ENCODE results near the gene HPSE2.
"Not testable (repeated sequence)": the region's sequence is repeated elsewhere in the genome, so short reads cannot be mapped to it uniquely, and the experiment has no call there.

The HPSE2 gene

DNA sequence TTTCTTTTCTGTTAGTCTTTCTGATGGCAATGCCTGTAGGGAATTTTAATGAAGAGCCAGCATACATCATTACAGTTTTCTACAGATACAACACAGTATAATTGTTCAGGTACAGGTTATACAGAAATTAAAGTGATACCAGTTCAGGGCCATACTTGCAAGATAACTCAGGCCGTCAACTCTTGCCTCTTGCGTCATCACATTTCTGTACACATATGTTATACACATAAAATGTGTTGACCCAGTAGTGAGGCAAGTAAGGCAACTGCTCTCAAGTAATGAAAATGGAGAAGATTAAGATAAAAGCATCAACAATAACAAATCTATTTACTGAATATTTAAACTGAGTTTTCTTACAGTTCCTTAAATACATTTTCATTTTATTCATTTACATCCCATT, 317.8 kb downstream of the HPSE2 start:
- H3K27me3 ChIP-seq (replicated peaks; ENCODE audit: control insufficient read depth, insufficient read depth, low read length) = no peaks in the 10 kb centered on the region
- DNase-seq (ENCODE audit: extremely low read depth, insufficient read length) = no peak
- H3K36me3 ChIP-seq (ENCODE audit: control insufficient read depth, insufficient read depth, low read length) = no peaks in the 10 kb centered on the region
- H3K4me3 ChIP-seq (replicated peaks; ENCODE audit: low read depth, low read length) = no peak overlapping the region
- no peak for TF ChIP-seq CTCF (IDR thresholded peaks at IDR 0.05; ENCODE audit: insufficient read depth, low read length, poor library complexity, severe bottlenecking)

DNA sequence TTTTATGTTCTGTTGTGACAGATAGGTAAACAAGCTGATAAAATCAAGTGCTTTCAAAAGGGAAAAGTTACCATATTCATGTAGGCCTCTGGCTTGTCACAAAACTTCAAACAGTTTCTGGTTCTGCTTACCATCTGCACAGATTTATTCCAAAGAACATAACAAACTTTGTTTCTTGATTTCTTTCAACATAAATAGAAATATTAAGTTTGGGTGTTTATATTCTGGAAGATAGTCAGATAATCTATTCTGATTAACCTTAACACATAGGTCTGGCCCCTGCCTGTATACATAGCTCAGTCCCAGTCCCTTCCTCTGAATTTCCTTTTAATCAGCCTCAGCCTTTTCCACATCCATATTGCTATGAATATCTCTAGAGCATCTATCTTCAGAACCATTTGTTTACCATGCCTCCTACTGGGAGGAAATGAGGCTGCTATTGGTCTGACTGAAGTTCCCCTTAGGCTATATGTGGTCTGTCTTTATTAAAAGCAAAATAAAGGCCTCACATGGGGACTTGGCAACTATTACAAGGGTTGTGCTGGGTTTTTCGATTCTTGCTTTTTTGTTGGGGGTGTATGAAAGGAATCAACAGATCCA, 319.0 kb downstream of the HPSE2 start:
- TF ChIP-seq CTCF (IDR thresholded peaks at IDR 0.05; ENCODE audit: insufficient read depth, low read length, poor library complexity, severe bottlenecking) = no peak
- no peak for DNase-seq (ENCODE audit: extremely low read depth, insufficient read length)
- H3K27me3 ChIP-seq (replicated peaks; ENCODE audit: control insufficient read depth, insufficient read depth, low read length) = no peaks in the 10 kb centered on the region

DNA sequence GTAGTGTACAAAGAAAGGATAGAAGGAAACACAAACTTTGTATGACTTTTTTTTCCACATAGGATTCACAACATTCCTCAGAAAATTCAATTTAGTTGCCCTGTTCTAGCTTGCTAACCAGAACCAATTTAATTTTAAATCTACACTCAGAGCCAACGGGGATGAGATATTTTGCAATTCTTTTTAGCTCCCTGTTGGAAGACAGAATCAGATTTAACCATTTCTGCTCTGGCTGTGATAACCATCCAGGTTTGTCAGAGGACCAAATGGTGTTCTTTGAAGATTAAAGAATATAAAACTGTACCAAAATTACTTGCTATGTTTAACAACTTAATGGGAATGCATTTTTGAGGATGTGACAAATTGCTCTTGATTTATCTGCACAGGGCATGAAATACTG, 319.7 kb downstream of the HPSE2 start:
- DNase-seq (ENCODE audit: extremely low read depth, insufficient read length) = no peak
- Histone ChIP-seq H3K36me3 (ENCODE audit: control insufficient read depth, insufficient read depth, low read length) (no peaks in the 10 kb centered on the region), H3K27me3 (replicated peaks; ENCODE audit: control insufficient read depth, insufficient read depth, low read length) (no peaks in the 10 kb centered on the region), H3K4me3 (replicated peaks; ENCODE audit: low read depth, low read length) (no peak overlapping the region)
- TF ChIP-seq CTCF (IDR thresholded peaks at IDR 0.05; ENCODE audit: insufficient read depth, low read length, poor library complexity, severe bottlenecking) = no peak

More for the DNA sequence above, 319.0 kb downstream of the HPSE2 start:
- Histone ChIP-seq H3K4me3 (replicated peaks; ENCODE audit: low read depth, low read length) (no peak overlapping the region), H3K36me3 (ENCODE audit: control insufficient read depth, insufficient read depth, low read length) (no peaks in the 10 kb centered on the region)

DNA sequence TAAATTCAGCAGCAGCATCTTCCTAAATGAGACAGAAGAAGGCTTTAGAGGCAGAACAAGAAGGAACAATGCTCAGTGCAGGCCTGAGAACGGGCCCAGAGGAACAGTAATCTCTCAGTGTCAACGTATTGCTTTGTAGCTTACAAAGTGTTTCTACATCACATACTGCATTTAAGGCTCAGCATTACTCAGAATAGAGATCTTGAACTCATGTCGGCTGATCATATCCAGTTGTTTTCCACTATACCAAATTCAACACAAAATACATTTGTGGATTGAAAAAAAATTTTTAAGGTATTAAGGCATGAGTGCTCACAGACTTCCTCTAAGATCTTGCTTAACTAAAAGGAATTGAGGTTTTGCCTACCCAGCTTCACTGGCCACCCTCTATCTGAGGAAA, 325.1 kb downstream of the HPSE2 start:
- Histone ChIP-seq H3K36me3 (ENCODE audit: control insufficient read depth, insufficient read depth, low read length) (no peaks in the 10 kb centered on the region), H3K27me3 (replicated peaks; ENCODE audit: control insufficient read depth, insufficient read depth, low read length) (no peaks in the 10 kb centered on the region), H3K4me3 (replicated peaks; ENCODE audit: low read depth, low read length) (no peak overlapping the region)
- no peak for DNase-seq (ENCODE audit: extremely low read depth, insufficient read length)
- TF ChIP-seq CTCF (IDR thresholded peaks at IDR 0.05; ENCODE audit: insufficient read depth, low read length, poor library complexity, severe bottlenecking) = no peak

DNA sequence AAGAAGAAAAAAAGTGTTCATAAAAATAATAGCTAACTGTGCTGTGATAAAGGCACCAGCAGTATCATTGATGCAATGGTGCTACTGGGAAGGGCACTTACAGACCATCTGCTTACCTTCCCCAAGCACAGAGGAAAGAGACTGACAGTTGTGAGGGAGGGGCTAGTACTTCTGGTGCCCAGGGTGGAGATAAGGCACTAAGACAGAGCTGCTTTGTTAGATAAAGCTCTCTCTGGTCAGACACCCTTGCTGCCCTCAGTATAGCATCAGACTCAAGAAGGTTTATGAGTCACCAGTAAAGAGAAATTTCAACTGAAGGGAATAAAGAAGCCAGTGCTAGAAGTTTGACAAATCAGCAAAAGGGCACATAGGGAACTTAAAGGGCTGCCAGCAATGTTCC, 325.6 kb downstream of the HPSE2 start:
- TF ChIP-seq CTCF (IDR thresholded peaks at IDR 0.05; ENCODE audit: insufficient read depth, low read length, poor library complexity, severe bottlenecking) = no peak
- Histone ChIP-seq H3K27me3 (replicated peaks; ENCODE audit: control insufficient read depth, insufficient read depth, low read length) (no peaks in the 10 kb centered on the region), H3K4me3 (replicated peaks; ENCODE audit: low read depth, low read length) (no peak overlapping the region), H3K36me3 (ENCODE audit: control insufficient read depth, insufficient read depth, low read length) (no peaks in the 10 kb centered on the region)
- DNase-seq (ENCODE audit: extremely low read depth, insufficient read length) = no peak

DNA sequence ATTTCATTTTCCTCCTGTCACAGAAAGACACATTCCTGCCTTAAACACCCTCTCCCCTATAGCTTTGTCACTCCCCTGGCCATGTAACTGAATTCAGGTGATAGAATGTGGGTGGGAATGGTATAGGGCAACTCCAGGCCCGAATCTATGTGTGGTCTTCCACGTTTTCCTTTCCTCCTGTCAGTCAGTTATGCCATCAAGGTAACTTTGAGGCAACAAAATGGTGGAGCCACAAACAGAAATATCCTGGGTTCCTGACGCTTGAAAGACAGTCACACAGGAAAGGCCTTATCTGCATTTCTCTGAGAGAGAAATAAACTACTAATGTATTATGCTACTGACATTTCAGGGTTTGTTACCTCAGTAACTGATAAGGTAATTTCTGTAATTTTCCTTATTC, 326.8 kb downstream of the HPSE2 start:
- no peaks in the 10 kb centered on the region for H3K36me3 ChIP-seq (ENCODE audit: control insufficient read depth, insufficient read depth, low read length)
- no peak overlapping the region for H3K4me3 ChIP-seq (replicated peaks; ENCODE audit: low read depth, low read length)
- DNase-seq (ENCODE audit: extremely low read depth, insufficient read length) = no peak
- H3K27me3 ChIP-seq (replicated peaks; ENCODE audit: control insufficient read depth, insufficient read depth, low read length) = no peaks in the 10 kb centered on the region
- no peak for TF ChIP-seq CTCF (IDR thresholded peaks at IDR 0.05; ENCODE audit: insufficient read depth, low read length, poor library complexity, severe bottlenecking)

DNA sequence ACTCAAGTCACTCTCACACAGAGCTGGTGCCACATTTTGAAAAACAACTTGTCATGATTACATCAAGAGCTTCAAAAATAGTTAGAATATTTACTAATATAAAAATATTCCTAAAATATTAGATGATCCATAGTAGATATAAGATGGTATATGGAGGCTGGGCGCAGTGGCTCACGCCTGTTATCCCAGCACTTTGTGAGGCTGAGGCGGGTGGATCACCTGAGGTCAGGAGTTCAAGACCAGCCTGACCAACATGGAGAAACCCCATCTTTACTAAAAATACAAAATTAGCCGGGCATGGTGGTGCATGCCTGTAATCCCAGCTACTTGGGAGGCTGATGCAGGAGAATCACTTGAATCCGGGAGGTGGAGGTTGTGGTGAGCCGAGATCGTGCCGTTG, 327.4 kb downstream of the HPSE2 start:
- H3K27me3 ChIP-seq (replicated peaks; ENCODE audit: control insufficient read depth, insufficient read depth, low read length); H3K4me3 ChIP-seq (replicated peaks; ENCODE audit: low read depth, low read length); H3K36me3 ChIP-seq (ENCODE audit: control insufficient read depth, insufficient read depth, low read length); DNase-seq (ENCODE audit: extremely low read depth, insufficient read length): not testable (repeated sequence)

Measured in GM06990 (cell line).